ENCODE measurements around the gene RTEL1. TPM values are rescaled to one million over a fixed set of nuclear protein-coding genes. Genes with fewer than 3 reads are reported as not detected.
"Not testable (repeated sequence)": the region's sequence is repeated elsewhere in the genome, so short reads cannot be mapped to it uniquely, and the experiment has no call there.

The RTEL1 gene
- polyA plus RNA-seq: 10 to 100 TPM in 1 of 2 donors, 1 to 10 TPM in 1; 8.1 to 14.5 TPM

GRCh38 chr20:63657937-63658748, at the start of gene RTEL1:
TSS of gene RTEL1 (plus strand) at chr20:63658312. CDS start at chr20:63659403, 1,091 bp downstream.
- Histone ChIP-seq H3K4me3 (ENCODE audit: low read depth in 1 of 2, low read length in 2 of 2) (peak within 1 kb of the TSS; percentile 83 to 88), H3K9me3 (ENCODE audit: control insufficient read depth in 2 of 2, insufficient read depth in 1 of 2, low read depth in 1 of 2, low read length in 1 of 2) (no peaks in the 10 kb centered on the region), H3K4me1 (ENCODE audit: control insufficient read depth in 2 of 2, insufficient read depth in 2 of 2, low read length in 1 of 2) (peaks cover 4 to 18% of the 10 kb centered on the region in 2 donors), H3K27me3 (ENCODE audit: control insufficient read depth in 1 of 2, insufficient read depth in 2 of 2, low read length in 2 of 2) (no peaks in the 10 kb centered on the region), H3K27ac (ENCODE audit: low read depth in 2 of 2, low read length in 1 of 2) (peak within 1 kb of the TSS; percentile 83 to 86), H3K36me3 (ENCODE audit: control insufficient read depth in 2 of 2, insufficient read depth in 2 of 2, low read length in 1 of 2) (peaks cover 3 to 19% of the 10 kb centered on the region in 2 donors)
- WGBS, 2 donors: 1 to 3% methylated on average over 72 to 73 of the region's 73 CpGs

- Histone ChIP-seq H3K4me3 (ENCODE audit: low read depth in 1 of 2, low read length in 2 of 2) (no peak overlapping the region), H3K9me3 (ENCODE audit: control insufficient read depth in 2 of 2, insufficient read depth in 1 of 2, low read depth in 1 of 2, low read length in 1 of 2) (no peaks in the 10 kb centered on the region), H3K27ac (ENCODE audit: low read depth in 2 of 2, low read length in 1 of 2) (no peak overlapping the region), H3K27me3 (ENCODE audit: control insufficient read depth in 1 of 2, insufficient read depth in 2 of 2, low read length in 2 of 2) (no peaks in the 10 kb centered on the region), H3K36me3 (ENCODE audit: control insufficient read depth in 2 of 2, insufficient read depth in 2 of 2, low read length in 1 of 2) (peaks cover 0 to 3% of the 10 kb centered on the region in 2 donors), H3K4me1 (ENCODE audit: control insufficient read depth in 2 of 2, insufficient read depth in 2 of 2, low read length in 1 of 2) (no peaks in the 10 kb centered on the region)
- 89 to 92% methylated on average over 17 of the region's 17 CpGs for whole genome bisulfite sequencing, 2 donors
These were observed 47.3 kb upstream of the RTEL1 start for GRCh38 chr20:63610581-63611435.

GRCh38 chr20:63611646-63612045, 46.5 kb upstream of the RTEL1 start:
- WGBS, 2 donors: 89 to 92% methylated on average over 10 of the region's 10 CpGs
- Histone ChIP-seq H3K4me3 (ENCODE audit: low read depth in 1 of 2, low read length in 2 of 2) (no peak overlapping the region), H3K27me3 (ENCODE audit: control insufficient read depth in 1 of 2, insufficient read depth in 2 of 2, low read length in 2 of 2) (no peaks in the 10 kb centered on the region), H3K9me3 (ENCODE audit: control insufficient read depth in 2 of 2, insufficient read depth in 1 of 2, low read depth in 1 of 2, low read length in 1 of 2) (no peaks in the 10 kb centered on the region), H3K27ac (ENCODE audit: low read depth in 2 of 2, low read length in 1 of 2) (no peak overlapping the region), H3K36me3 (ENCODE audit: control insufficient read depth in 2 of 2, insufficient read depth in 2 of 2, low read length in 1 of 2) (peaks cover 0 to 4% of the 10 kb centered on the region in 2 donors), H3K4me1 (ENCODE audit: control insufficient read depth in 2 of 2, insufficient read depth in 2 of 2, low read length in 1 of 2) (no peaks in the 10 kb centered on the region)

GRCh38 chr20:63612276-63612931, 45.7 kb upstream of the RTEL1 start:
- Histone ChIP-seq H3K27me3 (ENCODE audit: control insufficient read depth in 1 of 2, insufficient read depth in 2 of 2, low read length in 2 of 2) (no peaks in the 10 kb centered on the region), H3K4me1 (ENCODE audit: control insufficient read depth in 2 of 2, insufficient read depth in 2 of 2, low read length in 1 of 2) (no peaks in the 10 kb centered on the region), H3K36me3 (ENCODE audit: control insufficient read depth in 2 of 2, insufficient read depth in 2 of 2, low read length in 1 of 2) (peaks cover 0 to 12% of the 10 kb centered on the region in 2 donors), H3K9me3 (ENCODE audit: control insufficient read depth in 2 of 2, insufficient read depth in 1 of 2, low read depth in 1 of 2, low read length in 1 of 2) (no peaks in the 10 kb centered on the region), H3K27ac (ENCODE audit: low read depth in 2 of 2, low read length in 1 of 2) (no peak overlapping the region), H3K4me3 (ENCODE audit: low read depth in 1 of 2, low read length in 2 of 2) (no peak overlapping the region)
- WGBS, 2 donors: 76 to 78% methylated on average over 20 of the region's 20 CpGs

GRCh38 chr20:63613863-63614594, 44.1 kb upstream of the RTEL1 start:
- not testable (repeated sequence) for H3K4me1 ChIP-seq (ENCODE audit: control insufficient read depth in 2 of 2, insufficient read depth in 2 of 2, low read length in 1 of 2); H3K27ac ChIP-seq (ENCODE audit: low read depth in 2 of 2, low read length in 1 of 2); H3K9me3 ChIP-seq (ENCODE audit: control insufficient read depth in 2 of 2, insufficient read depth in 1 of 2, low read depth in 1 of 2, low read length in 1 of 2); H3K27me3 ChIP-seq (ENCODE audit: control insufficient read depth in 1 of 2, insufficient read depth in 2 of 2, low read length in 2 of 2); H3K4me3 ChIP-seq (ENCODE audit: low read depth in 1 of 2, low read length in 2 of 2)
- WGBS, 2 donors: 86% methylated on average over 17 to 18 of the region's 18 CpGs
- peaks cover 3 to 26% of the 10 kb centered on the region in 2 donors for H3K36me3 ChIP-seq (ENCODE audit: control insufficient read depth in 2 of 2, insufficient read depth in 2 of 2, low read length in 1 of 2)

- 93% methylated on average over 39 to 41 of the region's 41 CpGs for WGBS, 2 donors
- no peaks in the 10 kb centered on the region for H3K9me3 ChIP-seq (ENCODE audit: control insufficient read depth in 2 of 2, insufficient read depth in 1 of 2, low read depth in 1 of 2, low read length in 1 of 2)
- H3K36me3 ChIP-seq (ENCODE audit: control insufficient read depth in 2 of 2, insufficient read depth in 2 of 2, low read length in 1 of 2): peaks cover 3 to 32% of the 10 kb centered on the region in 2 donors
- no peak overlapping the region for H3K4me3 ChIP-seq (ENCODE audit: low read depth in 1 of 2, low read length in 2 of 2)
- peaks cover 0 to 2% of the 10 kb centered on the region in 2 donors for H3K4me1 ChIP-seq (ENCODE audit: control insufficient read depth in 2 of 2, insufficient read depth in 2 of 2, low read length in 1 of 2)
- H3K27ac ChIP-seq (ENCODE audit: low read depth in 2 of 2, low read length in 1 of 2): no peak overlapping the region
- no peaks in the 10 kb centered on the region for H3K27me3 ChIP-seq (ENCODE audit: control insufficient read depth in 1 of 2, insufficient read depth in 2 of 2, low read length in 2 of 2)
These were observed 40.8 kb upstream of the RTEL1 start for GRCh38 chr20:63617092-63617875.

- Histone ChIP-seq H3K27ac (ENCODE audit: low read depth in 2 of 2, low read length in 1 of 2) (no peak overlapping the region), H3K9me3 (ENCODE audit: control insufficient read depth in 2 of 2, insufficient read depth in 1 of 2, low read depth in 1 of 2, low read length in 1 of 2) (no peaks in the 10 kb centered on the region), H3K4me1 (ENCODE audit: control insufficient read depth in 2 of 2, insufficient read depth in 2 of 2, low read length in 1 of 2) (peaks cover 0 to 2% of the 10 kb centered on the region in 2 donors), H3K27me3 (ENCODE audit: control insufficient read depth in 1 of 2, insufficient read depth in 2 of 2, low read length in 2 of 2) (no peaks in the 10 kb centered on the region), H3K36me3 (ENCODE audit: control insufficient read depth in 2 of 2, insufficient read depth in 2 of 2, low read length in 1 of 2) (peaks cover 3 to 35% of the 10 kb centered on the region in 2 donors), H3K4me3 (ENCODE audit: low read depth in 1 of 2, low read length in 2 of 2) (no peak overlapping the region)
- 87 to 90% methylated on average over 8 of the region's 8 CpGs for WGBS, 2 donors
These were observed 40.2 kb upstream of the RTEL1 start for GRCh38 chr20:63617876-63618265.

- Histone ChIP-seq H3K36me3 (ENCODE audit: control insufficient read depth in 2 of 2, insufficient read depth in 2 of 2, low read length in 1 of 2) (peaks cover 3 to 35% of the 10 kb centered on the region in 2 donors), H3K4me3 (ENCODE audit: low read depth in 1 of 2, low read length in 2 of 2) (no peak overlapping the region), H3K27ac (ENCODE audit: low read depth in 2 of 2, low read length in 1 of 2) (no peak overlapping the region), H3K4me1 (ENCODE audit: control insufficient read depth in 2 of 2, insufficient read depth in 2 of 2, low read length in 1 of 2) (peaks cover 0 to 2% of the 10 kb centered on the region in 2 donors), H3K9me3 (ENCODE audit: control insufficient read depth in 2 of 2, insufficient read depth in 1 of 2, low read depth in 1 of 2, low read length in 1 of 2) (no peaks in the 10 kb centered on the region), H3K27me3 (ENCODE audit: control insufficient read depth in 1 of 2, insufficient read depth in 2 of 2, low read length in 2 of 2) (no peaks in the 10 kb centered on the region)
- WGBS, 2 donors: 89 to 91% methylated on average over 11 of the region's 11 CpGs
These were observed 39.7 kb upstream of the RTEL1 start for GRCh38 chr20:63618291-63618980.
